ENCODE data around the gene ZNF444. TPM values are rescaled to one million over a fixed set of nuclear protein-coding genes. Genes with fewer than 3 reads are reported as not detected.

The ZNF444 gene
- total and polyA plus RNA-seq, 2 donors from 2014 or later: 28.4 to 39.6 TPM

- intact Hi-C loops (cut with DNase I): loop anchor here (10.0 kb wide), 1 partner anchor 46 kb away; no protein-coding TSS in a partner anchor
- peaks cover 0 to 49% (median 30%) of the 10 kb centered on the region in 3 donors for H3K4me1 ChIP-seq (ENCODE audit: control insufficient read depth in 2 of 3, insufficient read depth in 2 of 3, low read depth in 1 of 3, low read length in 3 of 3)
- no peak overlapping the region for H3K9ac ChIP-seq (ENCODE audit: low read length in 3 of 3)
- no peak overlapping the region for H3K27ac ChIP-seq (ENCODE audit: low read depth in 2 of 2, low read length in 2 of 2)
- no peaks in the 10 kb centered on the region for H3K9me3 ChIP-seq (ENCODE audit: control insufficient read depth in 2 of 3, insufficient read depth in 1 of 3, low read length in 3 of 3)
- DNase-seq: peak in 1 of 5 donors; percentile 69
- no peak for TF ChIP-seq CTCF (IDR thresholded peaks at IDR 0.05; ENCODE audit: borderline replicate concordance, extremely low read depth, insufficient read depth)
- peaks cover 0 to 2% (median 0%) of the 10 kb centered on the region in 3 donors for H3K36me3 ChIP-seq (ENCODE audit: control insufficient read depth in 2 of 3, insufficient read depth in 3 of 3, low read length in 3 of 3)
- no peak for FAIRE-seq
- no peaks in the 10 kb centered on the region for H3K27me3 ChIP-seq (ENCODE audit: control insufficient read depth, insufficient read depth, low read length)
- no peak overlapping the region for H3K4me3 ChIP-seq (ENCODE audit: low read length in 3 of 3)
Observed at GRCh38 chr19:56108447-56109195, 32.5 kb upstream of the ZNF444 start.

GRCh38 chr19:56109226-56109625 is 31.9 kb upstream of the ZNF444 start:
- no peak overlapping the region for H3K4me3 ChIP-seq (ENCODE audit: low read length in 3 of 3)
- intact Hi-C loops (cut with DNase I): loop anchor here (10.0 kb wide), 1 partner anchor 46 kb away; no protein-coding TSS in a partner anchor
- FAIRE-seq (no peak), DNase-seq (no peak)
- H3K4me1 ChIP-seq (ENCODE audit: control insufficient read depth in 2 of 3, insufficient read depth in 2 of 3, low read depth in 1 of 3, low read length in 3 of 3): peaks cover 0 to 49% (median 30%) of the 10 kb centered on the region in 3 donors
- no peak for TF ChIP-seq CTCF (IDR thresholded peaks at IDR 0.05; ENCODE audit: borderline replicate concordance, extremely low read depth, insufficient read depth)
- peaks cover 0 to 2% (median 0%) of the 10 kb centered on the region in 3 donors for H3K36me3 ChIP-seq (ENCODE audit: control insufficient read depth in 2 of 3, insufficient read depth in 3 of 3, low read length in 3 of 3)
- no peak overlapping the region for H3K27ac ChIP-seq (ENCODE audit: low read depth in 2 of 2, low read length in 2 of 2)
- H3K9me3 ChIP-seq (ENCODE audit: control insufficient read depth in 2 of 3, insufficient read depth in 1 of 3, low read length in 3 of 3): no peaks in the 10 kb centered on the region
- H3K9ac ChIP-seq (ENCODE audit: low read length in 3 of 3): no peak overlapping the region
- no peaks in the 10 kb centered on the region for H3K27me3 ChIP-seq (ENCODE audit: control insufficient read depth, insufficient read depth, low read length)

GRCh38 chr19:56110515-56111448 is 30.3 kb upstream of the ZNF444 start:
- Histone ChIP-seq H3K9me3 (ENCODE audit: control insufficient read depth in 2 of 3, insufficient read depth in 1 of 3, low read length in 3 of 3) (no peaks in the 10 kb centered on the region), H3K36me3 (ENCODE audit: control insufficient read depth in 2 of 3, insufficient read depth in 3 of 3, low read length in 3 of 3) (peaks cover 0 to 2% (median 0%) of the 10 kb centered on the region in 3 donors), H3K9ac (ENCODE audit: low read length in 3 of 3) (no peak overlapping the region), H3K4me3 (ENCODE audit: low read length in 3 of 3) (no peak overlapping the region), H3K4me1 (ENCODE audit: control insufficient read depth in 2 of 3, insufficient read depth in 2 of 3, low read depth in 1 of 3, low read length in 3 of 3) (peaks cover 0 to 55% (median 30%) of the 10 kb centered on the region in 3 donors), H3K27me3 (ENCODE audit: control insufficient read depth, insufficient read depth, low read length) (no peaks in the 10 kb centered on the region), H3K27ac (ENCODE audit: low read depth in 2 of 2, low read length in 2 of 2) (peak overlapping the region; percentile 53 to 60)
- FAIRE-seq (no peak), DNase-seq (peak in 4 of 5 donors; percentile 58 to 88 (median 68))
- TF ChIP-seq CTCF (IDR thresholded peaks at IDR 0.05; ENCODE audit: borderline replicate concordance, extremely low read depth, insufficient read depth): no peak
- intact Hi-C loops (cut with DNase I): no loop called here
